OCI-LY7 (cell line): ENCODE data around the gene SLC35F2.

ENCODE experiments used
- EZH2phosphoT487 ChIP-seq: fragments of 200-600 bp; sonication (generic); IDR thresholded peaks from 2 replicates; pipeline ENCODE4 v1.6.1; 2018; ENCODE audit warnings: low read depth, borderline replicate concordance, mild to moderate bottlenecking, mixed run types, antibody characterized with exemption, low read length, moderate library complexity, mixed read lengths
- TF ChIP-seq, protein P1 (sequence below): fragments of 200-600 bp; sonication (generic); conservative IDR thresholded peaks from 2 replicates; pipeline ENCODE4 v1.5.1; 2014; ENCODE audit warnings: mild to moderate bottlenecking, antibody characterized with exemption, low read length, moderate library complexity, mixed read lengths

DNA sequence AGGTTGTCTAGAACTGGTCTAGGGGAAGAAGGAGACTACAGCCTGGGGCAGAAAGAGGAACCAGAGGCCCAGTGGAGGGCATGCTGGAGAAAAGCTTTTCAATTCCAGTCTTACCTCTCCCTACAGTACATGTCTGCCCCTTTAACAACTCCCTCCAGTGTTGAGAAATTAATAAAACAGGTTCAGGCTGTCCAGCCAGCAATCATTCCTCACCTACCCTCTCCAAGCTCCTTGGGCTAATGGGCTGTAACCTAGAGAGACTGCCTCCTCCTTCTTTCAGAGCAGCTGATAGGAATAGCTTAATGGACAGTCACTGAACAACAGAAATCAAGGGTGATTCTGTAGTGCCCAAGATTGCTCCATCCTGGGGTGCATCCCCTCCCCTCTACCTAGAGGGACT is 8.8 kb downstream of the SLC35F2 start:
- TF ChIP-seq, protein P1, sequence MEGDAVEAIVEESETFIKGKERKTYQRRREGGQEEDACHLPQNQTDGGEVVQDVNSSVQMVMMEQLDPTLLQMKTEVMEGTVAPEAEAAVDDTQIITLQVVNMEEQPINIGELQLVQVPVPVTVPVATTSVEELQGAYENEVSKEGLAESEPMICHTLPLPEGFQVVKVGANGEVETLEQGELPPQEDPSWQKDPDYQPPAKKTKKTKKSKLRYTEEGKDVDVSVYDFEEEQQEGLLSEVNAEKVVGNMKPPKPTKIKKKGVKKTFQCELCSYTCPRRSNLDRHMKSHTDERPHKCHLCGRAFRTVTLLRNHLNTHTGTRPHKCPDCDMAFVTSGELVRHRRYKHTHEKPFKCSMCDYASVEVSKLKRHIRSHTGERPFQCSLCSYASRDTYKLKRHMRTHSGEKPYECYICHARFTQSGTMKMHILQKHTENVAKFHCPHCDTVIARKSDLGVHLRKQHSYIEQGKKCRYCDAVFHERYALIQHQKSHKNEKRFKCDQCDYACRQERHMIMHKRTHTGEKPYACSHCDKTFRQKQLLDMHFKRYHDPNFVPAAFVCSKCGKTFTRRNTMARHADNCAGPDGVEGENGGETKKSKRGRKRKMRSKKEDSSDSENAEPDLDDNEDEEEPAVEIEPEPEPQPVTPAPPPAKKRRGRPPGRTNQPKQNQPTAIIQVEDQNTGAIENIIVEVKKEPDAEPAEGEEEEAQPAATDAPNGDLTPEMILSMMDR = no peak
- no peak for TF ChIP-seq EZH2phosphoT487
